B cell (primary cell): ENCODE measurements around the gene MIXL1. TPM values are rescaled to one million over a fixed set of nuclear protein-coding genes. Genes with fewer than 3 reads are reported as not detected.
"Not testable (repeated sequence)": the region's sequence is repeated elsewhere in the genome, so short reads cannot be mapped to it uniquely, and the experiment has no call there.

Experiments
- ATAC-seq: fragments of 200-7000 bp; cut with Tn5 transposase; one replicate; pipeline ENCODE4 v1.10.0; 2021; ENCODE audit warnings: low read depth, mild to moderate bottlenecking, moderate number of reproducible peaks, moderate library complexity
- CTCF ChIA-PET: fragments of 350-600 bp; sonication (Branson Sonifier 250); formaldehyde crosslinking; loops from one replicate; lab custom pipeline; 2021; ENCODE audit warnings: antibody characterized with exemption, inconsistent platforms; lab: Charles Lee
- POLR2A ChIA-PET: fragments of 350-600 bp; sonication (Branson Sonifier 250); formaldehyde crosslinking; loops from one replicate; lab custom pipeline; 2021; ENCODE audit warnings: antibody characterized with exemption; lab: Charles Lee
- DNase-seq: peaks from one replicate; pipeline ENCODE4 v3.0.0; 2013
- H2AFZ ChIP-seq: 2 replicates; pipeline ENCODE4 v1.6.1; 2012; ENCODE audit warnings: mild to moderate bottlenecking, low read depth, low read length; ENCODE audit not compliant: insufficient read depth, poor library complexity, severe bottlenecking
- H3K27ac ChIP-seq, 2 donors: 1 replicate in 1 of 2; 2 replicates in 1 of 2; pipeline ENCODE4 v1.5.1; 2012 to 2013; ENCODE audit warnings: low read length in 2 of 2, mild to moderate bottlenecking in 2 of 2, moderate library complexity in 1 of 2
- H3K27me3 ChIP-seq, 4 experiments: fragments of 200-600 bp in 1 of 4; sonication (generic) in 1 of 4; replicated peaks in 1 of 4; 1 replicate in 2 of 4; 2 replicates in 2 of 4; pipeline versions ENCODE4 v1.6.1 to v1.7.0; 2013 to 2016; ENCODE audit warnings: low read length in 3 of 4, mild to moderate bottlenecking in 2 of 4, mixed read lengths in 1 of 4, moderate library complexity in 1 of 4; ENCODE audit not compliant: insufficient read depth in 4 of 4, control insufficient read depth in 3 of 4; ENCODE audit errors: control extremely low read depth in 1 of 4
- H3K36me3 ChIP-seq, 2 experiments: replicated peaks in 1 of 2; 1 replicate in 1 of 2; 2 replicates in 1 of 2; pipeline versions ENCODE4 v1.6.1 to v1.7.1; 2013; ENCODE audit warnings: low read length in 1 of 2; ENCODE audit not compliant: insufficient read depth in 2 of 2, control insufficient read depth in 1 of 2; ENCODE audit errors: control extremely low read depth in 1 of 2, extremely low read depth in 1 of 2
- H3K4me1 ChIP-seq, 2 donors: fragments of 200-600 bp in 1 of 2; sonication (generic) in 1 of 2; 1 replicate in 1 of 2; 2 replicates in 1 of 2; pipeline versions ENCODE4 v1.5.1 to v1.6.1; 2013 to 2017; ENCODE audit warnings: low read length in 2 of 2; ENCODE audit not compliant: control insufficient read depth in 2 of 2, insufficient read depth in 2 of 2
- H3K4me2 ChIP-seq: replicated peaks from 2 replicates; pipeline ENCODE3; 2012; ENCODE audit warnings: mild to moderate bottlenecking, low read depth, low read length; ENCODE audit not compliant: poor library complexity, severe bottlenecking
- H3K4me3 ChIP-seq, 5 experiments: fragments of 200-600 bp in 1 of 5; sonication (generic) in 1 of 5; 1 replicate in 3 of 5; 2 replicates in 2 of 5; pipeline versions ENCODE4 v1.5.1 to v1.7.0; 2011 to 2016; ENCODE audit warnings: low read length in 4 of 5, mild to moderate bottlenecking in 4 of 5, low read depth in 2 of 5, control low read depth in 1 of 5, moderate library complexity in 1 of 5; ENCODE audit not compliant: insufficient read depth in 1 of 5; ENCODE audit errors: control extremely low read depth in 1 of 5, extremely low read depth in 1 of 5
- H3K79me2 ChIP-seq: fragments of 200-600 bp; sonication (generic); one replicate; pipeline ENCODE4 v1.6.0; 2016; ENCODE audit warnings: low read length; ENCODE audit not compliant: control insufficient read depth, insufficient read depth
- H3K9ac ChIP-seq: fragments of 200-600 bp; sonication (generic); 2 replicates; pipeline ENCODE4 v1.6.1; 2017; ENCODE audit warnings: mild to moderate bottlenecking, low read length, moderate library complexity
- H3K9me3 ChIP-seq, 3 donors: one replicate each; pipeline versions ENCODE4 v1.6.1 to v1.7.1; 2013; ENCODE audit warnings: low read length in 2 of 3; ENCODE audit not compliant: control insufficient read depth in 2 of 3, insufficient read depth in 1 of 3; ENCODE audit errors: control extremely low read depth in 1 of 3
- H4K20me1 ChIP-seq: 2 replicates; pipeline ENCODE4 v1.6.0; 2012; ENCODE audit warnings: mild to moderate bottlenecking, low read length; ENCODE audit not compliant: insufficient read depth, control insufficient read depth, poor library complexity, severe bottlenecking
- H3K27ac Mint-ChIP-seq: one replicate; pipeline ENCODE4 v1.8.0; 2021; ENCODE audit warnings: mixed read lengths
- H3K27me3 Mint-ChIP-seq: one replicate; pipeline ENCODE4 v1.8.0; 2021; ENCODE audit warnings: mixed read lengths
- H3K4me1 Mint-ChIP-seq: one replicate; pipeline ENCODE4 v1.8.0; 2021; ENCODE audit warnings: mixed read lengths
- H3K4me3 Mint-ChIP-seq: one replicate; pipeline ENCODE4 v1.8.0; 2021; ENCODE audit warnings: mixed read lengths
- H3K9me3 Mint-ChIP-seq: one replicate; pipeline ENCODE4 v1.8.0; 2022; ENCODE audit warnings: mixed read lengths; ENCODE audit not compliant: insufficient read depth
- CTCF ChIP-seq: fragments of 200-600 bp; IDR thresholded peaks from one replicate; pipeline ENCODE4 v1.8.0; 2022; ENCODE audit warnings: antibody characterized with exemption, mild to moderate bottlenecking
- EZH2 ChIP-seq: IDR thresholded peaks from 2 replicates; pipeline ENCODE4 v1.6.1; 2012; ENCODE audit warnings: borderline replicate concordance, low read depth, mild to moderate bottlenecking, moderate library complexity, low read length; ENCODE audit not compliant: insufficient read depth, poor library complexity, severe bottlenecking
- WGBS: methylation state at CpG from one replicate; pipeline ENCODE4 v1.1.5; 2013; ENCODE audit warnings: missing lambda C conversion rate; ENCODE audit not compliant: insufficient coverage; 5-methylcytosine and 5-hydroxymethylcytosine counted together
- intact Hi-C: fragments of 100-400 bp; cut with micrococcal nuclease; formaldehyde crosslinking; loops from one replicate; pipeline ENCODE4 v1.10.0; 2022
- polyA plus RNA-seq: library from polyadenylated mRNA; depleted of rRNA; stranded (reverse); fragments of >200 nt; gene quantifications from 2 replicates; pipeline ENCODE4 v1.2.3, GENCODE V29; 2012
- total RNA-seq, 2 donors: library from RNA; stranded (reverse); fragments of 120-200 nt in 1 of 2; gene quantifications; 1 replicate in 1 of 2; 2 replicates in 1 of 2; pipeline versions ENCODE4 v1.2.3 to v1.2.4, GENCODE V29; 2013 to 2022

MIXL1 gene
- total and polyA plus RNA-seq, 2 donors (not counting 1 experiment from before 2014, with no cell fraction given) = 0.84 to 1.7 TPM

GRCh38 chr1:226201029-226201593, 22.4 kb upstream of the MIXL1 start:
- Histone ChIP-seq H3K9ac (no peak overlapping the region), H3K9me3 (no peaks in the 10 kb centered on the region), H4K20me1 (no peaks in the 10 kb centered on the region), H3K4me1 (peaks cover 13 to 17% of the 10 kb centered on the region in 2 donors), H2AFZ (no peak overlapping the region), H3K36me3 (no peaks in the 10 kb centered on the region), H3K79me2 (no peaks in the 10 kb centered on the region), H3K4me2 (no peak overlapping the region), H3K27ac (no peak overlapping the region), H3K27me3 (no peaks in the 10 kb centered on the region), H3K4me3 (no peak overlapping the region)
- DNase-seq (no peak), ATAC-seq (no peak)
- Mint-ChIP-seq H3K9me3 (no peaks in the 10 kb centered on the region), H3K27ac (peak overlapping the region; percentile 32), H3K27me3 (peaks cover 3% of the 10 kb centered on the region), H3K4me1 (peaks cover 23% of the 10 kb centered on the region), H3K4me3 (no peak overlapping the region)
- ChIA-PET CTCF (interaction anchor here (0.6 to 12.0 kb wide), 9 partner anchors 19 to 430 kb away, joined by 3 to 402 read pairs (median 4); no protein-coding TSS in a partner anchor), POLR2A (interaction anchor here (0.6 to 1.1 kb wide), 6 partner anchors 17 to 234 kb away, joined by 3 to 10 read pairs (median 4); no protein-coding TSS in a partner anchor)
- WGBS = no CpG with 5 or more reads among the region's 5 CpGs
- TF ChIP-seq EZH2 (no peak), CTCF (peak; percentile 22)
- intact Hi-C loops = loop anchor here (1.0 kb wide), 1 partner anchor 132 kb away; no protein-coding TSS in a partner anchor

DNA sequence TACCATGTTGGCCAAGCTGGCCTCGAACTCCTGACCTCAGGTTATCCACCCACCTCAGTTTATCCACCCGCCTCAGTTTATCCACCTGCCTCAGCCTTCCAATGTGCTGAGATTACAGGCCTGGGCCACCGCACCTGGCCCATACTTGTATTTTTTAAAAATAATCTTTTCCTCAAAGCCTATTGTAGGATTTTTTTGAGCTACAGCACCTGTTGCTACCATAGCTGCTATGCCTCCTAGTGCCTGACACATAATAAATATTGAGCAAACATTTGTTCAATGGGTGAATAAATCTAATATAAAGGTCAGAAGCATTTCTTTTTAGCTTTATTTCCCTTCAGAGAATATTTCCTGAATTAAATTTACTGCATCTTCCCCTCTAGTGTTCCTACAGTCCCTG, 21.2 kb upstream of the MIXL1 start:
- intact Hi-C loops = no loop called here
- no peak overlapping the region for H3K4me2 ChIP-seq
- H3K4me1 ChIP-seq = peaks cover 10 to 12% of the 10 kb centered on the region in 2 donors
- no peaks in the 10 kb centered on the region for H3K79me2 ChIP-seq
- Mint-ChIP-seq H3K4me1 (peaks cover 19% of the 10 kb centered on the region), H3K27ac (no peak overlapping the region), H3K9me3 (no peaks in the 10 kb centered on the region), H3K27me3 (peaks cover 3% of the 10 kb centered on the region), H3K4me3 (no peak overlapping the region)
- no peak overlapping the region for H3K27ac ChIP-seq
- H3K4me3 ChIP-seq = no peak overlapping the region
- no peak overlapping the region for H3K9ac ChIP-seq
- H3K27me3 ChIP-seq = no peaks in the 10 kb centered on the region
- peak overlapping the region; percentile 16 for H2AFZ ChIP-seq
- ATAC-seq (no peak), DNase-seq (no peak)
- WGBS = 100% methylated on average over 2 of the region's 3 CpGs
- H3K9me3 ChIP-seq = no peaks in the 10 kb centered on the region
- no peaks in the 10 kb centered on the region for H3K36me3 ChIP-seq
- ChIA-PET CTCF (interaction anchor here (0.8 to 12.0 kb wide), 3 partner anchors 77 to 901 kb away, joined by 3 to 402 read pairs (median 10); no protein-coding TSS in a partner anchor), POLR2A (interaction anchor here (0.6 to 1.0 kb wide), 2 partner anchors 53 to 77 kb away, joined by 3 to 8 read pairs; no protein-coding TSS in a partner anchor)
- TF ChIP-seq EZH2 = no peak
- no peak for TF ChIP-seq CTCF
- no peaks in the 10 kb centered on the region for H4K20me1 ChIP-seq

DNA sequence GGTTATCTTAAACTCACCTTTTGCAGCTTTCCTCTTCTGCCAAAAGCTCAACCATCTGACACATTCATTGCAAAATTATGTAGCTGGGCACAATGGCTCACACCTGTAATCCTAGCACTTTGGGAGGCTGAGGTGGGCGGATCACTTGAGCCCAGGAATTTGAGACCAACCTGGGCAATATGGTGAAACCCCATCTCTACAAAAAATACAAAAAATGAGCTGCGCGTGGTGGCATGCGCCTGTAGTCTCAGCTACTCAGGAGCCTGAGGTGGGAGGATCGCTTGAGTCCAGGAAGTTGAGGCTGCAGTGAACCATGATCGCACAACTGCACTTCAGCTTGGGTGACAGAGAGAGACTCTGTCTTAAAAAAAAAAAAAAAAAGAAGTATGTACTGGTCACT, 20.8 kb upstream of the MIXL1 start:
- H3K27ac Mint-ChIP-seq, DNase-seq, H3K4me3 ChIP-seq, H3K9me3 Mint-ChIP-seq, H3K27me3 ChIP-seq, H3K9me3 ChIP-seq, H3K36me3 ChIP-seq, POLR2A ChIA-PET, H3K27me3 Mint-ChIP-seq, H3K9ac ChIP-seq, ATAC-seq, H3K27ac ChIP-seq, H3K79me2 ChIP-seq, H4K20me1 ChIP-seq, H3K4me3 Mint-ChIP-seq, intact Hi-C loops, H3K4me2 ChIP-seq: not testable (repeated sequence)
- H2AFZ ChIP-seq = peak overlapping the region; percentile 16
- H3K4me1 Mint-ChIP-seq = peaks cover 19% of the 10 kb centered on the region
- CTCF ChIA-PET = interaction anchor here (0.8 to 12.0 kb wide), 3 partner anchors 77 to 901 kb away, joined by 3 to 402 read pairs (median 10); no protein-coding TSS in a partner anchor
- H3K4me1 ChIP-seq = peaks cover 10 to 12% of the 10 kb centered on the region in 2 donors
- WGBS = 33% methylated on average over 1 of the region's 6 CpGs
